Bone marrow (tissue), 2 donors: ENCODE data around the gene DCTN2.
A peak's percentile ranks its signal among the peaks of the same experiment; 100 is the strongest.
"Not testable (repeated sequence)": the region's sequence is repeated elsewhere in the genome, so short reads cannot be mapped to it uniquely, and the experiment has no call there.

Source experiments
- DNase-seq, 2 donors: peaks; one replicate each; lab custom pipeline; 2025; lab: John Stamatoyannopoulos, UW

Gene DCTN2

GRCh38 chr12:57546438-57547287 is at the start of gene DCTN2:
Gene DCTN2, minus strand, starts transcription at chr12:57547192. Its CDS starts 129 bp downstream, at chr12:57547063.
- peak; percentile 77 to 99 for DNase-seq

GRCh38 chr12:57593187-57593586 is 46.2 kb upstream of the DCTN2 start:
- no peak for DNase-seq

- DNase-seq: no peak
Measured at GRCh38 chr12:57592551-57593165, 45.7 kb upstream of the DCTN2 start.

- DNase-seq: no peak
Measured at GRCh38 chr12:57591782-57592325, 44.9 kb upstream of the DCTN2 start.

GRCh38 chr12:57590864-57591781 is 44.1 kb upstream of the DCTN2 start, which contains the start of gene PIP4K2C:
Gene PIP4K2C, plus strand, starts transcription at chr12:57591192. Its CDS starts 98 bp downstream, at chr12:57591290.
- peak in 1 of 2 donors; percentile 57 for DNase-seq

- no peak for DNase-seq
Measured at GRCh38 chr12:57590479-57590863, 43.5 kb upstream of the DCTN2 start.

GRCh38 chr12:57588951-57589610 is 42.1 kb upstream of the DCTN2 start:
- not testable (repeated sequence) for DNase-seq

GRCh38 chr12:57586832-57587429 is 39.9 kb upstream of the DCTN2 start:
- no peak for DNase-seq

GRCh38 chr12:57586128-57586527 is 39.1 kb upstream of the DCTN2 start:
- no peak for DNase-seq

GRCh38 chr12:57585156-57585555 is 38.2 kb upstream of the DCTN2 start:
- DNase-seq: no peak

GRCh38 chr12:57584690-57585089 is 37.7 kb upstream of the DCTN2 start:
- no peak for DNase-seq

GRCh38 chr12:57584050-57584449 is 37.1 kb upstream of the DCTN2 start:
- DNase-seq: no peak

GRCh38 chr12:57583008-57583831 is 36.2 kb upstream of the DCTN2 start:
- DNase-seq: peak; percentile 3 to 73

GRCh38 chr12:57582440-57582839 is 35.4 kb upstream of the DCTN2 start:
- no peak for DNase-seq

GRCh38 chr12:57581802-57582201 is 34.8 kb upstream of the DCTN2 start:
- DNase-seq: no peak

GRCh38 chr12:57580466-57580795 is 33.4 kb upstream of the DCTN2 start:
- DNase-seq: no peak

GRCh38 chr12:57579677-57580465 is 32.9 kb upstream of the DCTN2 start:
- DNase-seq: no peak

- DNase-seq: no peak
Measured at GRCh38 chr12:57579011-57579410, 32.0 kb upstream of the DCTN2 start.

GRCh38 chr12:57577981-57578758 is 31.2 kb upstream of the DCTN2 start:
- no peak for DNase-seq
